IMR-90 (cell line): ENCODE measurements around the gene COMMD8. TPM values are rescaled to one million over a fixed set of nuclear protein-coding genes. Genes with fewer than 3 reads are reported as not detected.

Experiments
- ATAC-seq: fragments of 200-7000 bp; cut with Tn5 transposase; 2 replicates; pipeline ENCODE4 v1.9.1; 2020; ENCODE audit warnings: low read depth, mild to moderate bottlenecking, moderate library complexity
- BruUV-seq: library from RNA; stranded (reverse); fragments of 400-500 nt; replicated peaks from 2 replicates; lab custom pipeline; 2021; lab: Mats Ljungman, UMichigan
- CTCF ChIA-PET: fragments of 300-600 bp; formaldehyde crosslinking; extraction: SDS; loops from one replicate; lab custom pipeline; 2021; ENCODE audit warnings: antibody characterized with exemption; lab: Yijun Ruan, JAX
- POLR2A ChIA-PET: fragments of 300-600 bp; sonication (Branson Sonifier 250); formaldehyde crosslinking; loops from one replicate; lab custom pipeline; 2022; ENCODE audit warnings: antibody characterized with exemption; ENCODE audit not compliant: unreplicated experiment; lab: Charles Lee
- DNase-seq: peaks from one replicate; pipeline ENCODE4 v3.0.0; 2013
- H2AFZ ChIP-seq: replicated peaks from 2 replicates; pipeline ENCODE3; 2013; ENCODE audit warnings: low read length, mild to moderate bottlenecking; ENCODE audit not compliant: poor library complexity
- H2AK5ac ChIP-seq: 2 replicates; pipeline ENCODE4 v1.6.1; 2013; ENCODE audit warnings: low read depth, low read length, inconsistent platforms
- H2AK9ac ChIP-seq: replicated peaks from 2 replicates; pipeline ENCODE3; 2013; ENCODE audit warnings: mild to moderate bottlenecking, low read depth, low read length, moderate library complexity; ENCODE audit not compliant: poor library complexity
- H2BK120ac ChIP-seq: 2 replicates; pipeline ENCODE4 v1.6.1; 2013; ENCODE audit warnings: low read depth, low read length, inconsistent platforms
- H2BK15ac ChIP-seq: 3 replicates; pipeline ENCODE4 v1.6.1; 2013; ENCODE audit warnings: low read depth, low read length, inconsistent platforms
- H2BK20ac ChIP-seq: 2 replicates; pipeline ENCODE4 v1.6.1; 2013; ENCODE audit warnings: low read depth, mild to moderate bottlenecking, inconsistent platforms, low read length, moderate library complexity
- H2BK5ac ChIP-seq: 2 replicates; pipeline ENCODE4 v1.6.1; 2013; ENCODE audit warnings: mild to moderate bottlenecking, low read depth, low read length, inconsistent platforms; ENCODE audit not compliant: poor library complexity, severe bottlenecking
- H3K14ac ChIP-seq: replicated peaks from 2 replicates; pipeline ENCODE4 v1.6.1; 2013; ENCODE audit warnings: low read depth, low read length, inconsistent platforms
- H3K18ac ChIP-seq: 2 replicates; pipeline ENCODE4 v1.6.1; 2013; ENCODE audit warnings: low read depth, low read length, control low read depth
- H3K23ac ChIP-seq: 2 replicates; pipeline ENCODE4 v1.6.1; 2013; ENCODE audit warnings: low read depth, low read length, inconsistent platforms
- H3K27ac ChIP-seq: 2 replicates; pipeline ENCODE4 v1.5.1; 2013; ENCODE audit warnings: mild to moderate bottlenecking, control low read depth, low read length; ENCODE audit not compliant: insufficient read depth
- H3K27me3 ChIP-seq: 2 replicates; pipeline ENCODE4 v1.6.1; 2013; ENCODE audit warnings: low read length; ENCODE audit not compliant: control insufficient read depth, insufficient read depth
- H3K36me3 ChIP-seq: 2 replicates; pipeline ENCODE4 v1.6.1; 2013; ENCODE audit warnings: low read length, mixed read lengths; ENCODE audit not compliant: control insufficient read depth, insufficient read depth
- H3K4ac ChIP-seq: 2 replicates; pipeline ENCODE4 v1.6.1; 2013; ENCODE audit warnings: low read depth, low read length, inconsistent platforms
- H3K4me1 ChIP-seq: 2 replicates; pipeline ENCODE4 v1.6.1; 2013; ENCODE audit warnings: low read length, mixed read lengths; ENCODE audit not compliant: control insufficient read depth, insufficient read depth
- H3K4me2 ChIP-seq: 2 replicates; pipeline ENCODE4 v1.6.1; 2013; ENCODE audit warnings: low read depth, mild to moderate bottlenecking, control low read depth, low read length, moderate library complexity
- H3K4me3 ChIP-seq: 2 replicates; pipeline ENCODE4 v1.5.1; 2013; ENCODE audit warnings: low read depth, mild to moderate bottlenecking, control low read depth, low read length, moderate library complexity; ENCODE audit not compliant: insufficient read depth
- H3K56ac ChIP-seq: 2 replicates; pipeline ENCODE4 v1.6.1; 2013; ENCODE audit warnings: low read length, inconsistent platforms; ENCODE audit not compliant: insufficient read depth; ENCODE audit errors: extremely low read depth
- H3K79me1 ChIP-seq, 2 experiments: 2 replicates each; pipeline ENCODE4 v1.6.1; 2013; ENCODE audit warnings: low read length in 2 of 2, inconsistent platforms in 1 of 2, low read depth in 1 of 2
- H3K9ac ChIP-seq: 2 replicates; pipeline ENCODE4 v1.6.1; 2013; ENCODE audit warnings: low read depth, low read length, control low read depth
- H3K9me1 ChIP-seq: 2 replicates; pipeline ENCODE4 v1.6.1; 2013; ENCODE audit warnings: low read length, inconsistent platforms; ENCODE audit not compliant: insufficient read depth
- H3K9me3 ChIP-seq: 2 replicates; pipeline ENCODE4 v1.6.1; 2013; ENCODE audit warnings: low read length; ENCODE audit not compliant: control insufficient read depth, insufficient read depth
- H4K20me1 ChIP-seq: 2 replicates; pipeline ENCODE4 v1.6.1; 2013; ENCODE audit warnings: low read length, inconsistent platforms; ENCODE audit not compliant: insufficient read depth
- H4K5ac ChIP-seq: 2 replicates; pipeline ENCODE4 v1.6.1; 2013; ENCODE audit warnings: mild to moderate bottlenecking, low read depth, low read length, control low read depth
- H4K8ac ChIP-seq, 2 experiments: 2 replicates each; pipeline ENCODE4 v1.6.1; 2013; ENCODE audit warnings: low read depth in 2 of 2, low read length in 2 of 2, control low read depth in 1 of 2, inconsistent platforms in 1 of 2
- H4K91ac ChIP-seq: 2 replicates; pipeline ENCODE4 v1.6.1; 2013; ENCODE audit warnings: low read depth, low read length, inconsistent platforms; ENCODE audit not compliant: insufficient read depth
- BHLHE40 ChIP-seq: fragments of 150-350 bp; IDR thresholded peaks from 2 replicates; pipeline ENCODE4 v1.6.1; 2016; ENCODE audit warnings: mild to moderate bottlenecking, low read depth, low read length
- CHD1 ChIP-seq: IDR thresholded peaks from 2 replicates; pipeline ENCODE4 v1.6.1; 2012; ENCODE audit warnings: low read depth, low read length, improper control_type of control experiment
- CTCF ChIP-seq: conservative IDR thresholded peaks from 2 replicates; pipeline ENCODE4 v1.5.1; 2012; ENCODE audit warnings: mild to moderate bottlenecking, low read depth, low read length, improper control_type of control experiment
- MAFK ChIP-seq: IDR thresholded peaks from 2 replicates; pipeline ENCODE4 v1.6.1; 2012; ENCODE audit warnings: low read depth, low read length, improper control_type of control experiment
- MAZ ChIP-seq: IDR thresholded peaks from 2 replicates; pipeline ENCODE4 v1.6.1; 2012; ENCODE audit warnings: low read depth, mild to moderate bottlenecking, low read length, improper control_type of control experiment, moderate library complexity, borderline replicate concordance
- MXI1 ChIP-seq: IDR thresholded peaks from 2 replicates; pipeline ENCODE4 v1.6.1; 2012; ENCODE audit warnings: low read depth, mild to moderate bottlenecking, low read length, moderate library complexity, borderline replicate concordance
- NFE2L2 ChIP-seq: fragments of 150-350 bp; IDR thresholded peaks from 2 replicates; pipeline ENCODE4 v1.6.1; 2016; ENCODE audit warnings: low read depth, mild to moderate bottlenecking, low read length
- POLR2A ChIP-seq: IDR thresholded peaks from 2 replicates; pipeline ENCODE4 v1.6.1; 2012; ENCODE audit warnings: mild to moderate bottlenecking, low read depth, low read length
- RAD21 ChIP-seq: IDR thresholded peaks from 2 replicates; pipeline ENCODE4 v1.6.1; 2012; ENCODE audit warnings: low read length, improper control_type of control experiment
- SMC3 ChIP-seq: fragments of 150-350 bp; IDR thresholded peaks from 2 replicates; pipeline ENCODE4 v1.6.1; 2016; ENCODE audit warnings: low read depth, mild to moderate bottlenecking, antibody characterized with exemption, low read length, moderate library complexity
- USF2 ChIP-seq: fragments of 150-350 bp; IDR thresholded peaks from 2 replicates; pipeline ENCODE4 v1.6.1; 2017; ENCODE audit warnings: mild to moderate bottlenecking, antibody characterized with exemption, low read length, low read depth
- WGBS, 2 experiments: methylation state at CpG; one replicate each; pipeline versions ENCODE4 v1.1.5 to v1.1.7; 2013; ENCODE audit warnings: missing lambda C conversion rate in 2 of 2; ENCODE audit not compliant: insufficient read length in 1 of 2; ENCODE audit errors: extremely low coverage in 2 of 2; 5-methylcytosine and 5-hydroxymethylcytosine counted together
- dilution Hi-C: fragments of 300-500 bp; cut with HindIII; formaldehyde crosslinking; loops from one replicate; pipeline ENCODE4 v1.14.3; 2018; ENCODE audit warnings: low sequenced_read_pairs; ENCODE audit not compliant: unreplicated experiment
- in situ Hi-C: fragments of 300-500 bp; cut with MboI; formaldehyde crosslinking; loops from 3 replicates; pipeline ENCODE4 v1.14.3; 2019; ENCODE audit warnings: low sequenced_read_pairs, inconsistent platforms, mixed read lengths
- intact Hi-C: fragments of 100-400 bp; cut with micrococcal nuclease; formaldehyde crosslinking; loops from 2 replicates; pipeline ENCODE4 v1.10.0; 2022
- polyA plus RNA-seq, 3 experiments: library from polyadenylated mRNA; depleted of rRNA; stranded (reverse); fragments of >200 nt; gene quantifications; 2 replicates each; pipeline ENCODE4 v1.2.3, GENCODE V29; 2012; ENCODE audit warnings: low replicate concordance in 1 of 3
- total RNA-seq: library from RNA; depleted of rRNA; stranded (reverse); fragments of >200 nt; gene quantifications from 2 replicates; pipeline ENCODE4 v1.2.3, GENCODE V29; 2012

COMMD8 gene
- total and polyA plus RNA-seq, 2 of the 4 experiments (the other 2 are of a cell fraction), result 12.5 to 12.6 TPM

GRCh38 chr4:47466056-47466785, 2.7 kb upstream of the COMMD8 start:
- no peak for ATAC-seq
- Histone ChIP-seq H3K4me1 (peaks cover 5% of the 10 kb centered on the region; the same call in 1 of the 2 replicates), H2AK5ac (no peak overlapping the region), H2BK120ac (no peak overlapping the region), H3K56ac (no peak overlapping the region), H3K79me1 (peaks cover 15 to 16% of the 10 kb centered on the region in 2 experiments), H2BK20ac (no peak overlapping the region), H4K91ac (no peak overlapping the region), H4K8ac (no peak overlapping the region), H2BK5ac (no peak overlapping the region), H3K23ac (no peak overlapping the region), H2AFZ (no peak overlapping the region), H3K9ac (no peak overlapping the region), H2BK15ac (no peak overlapping the region), H3K4me2 (no peak overlapping the region), H3K27ac (no peak overlapping the region), H3K18ac (no peak overlapping the region), H3K9me3 (no peaks in the 10 kb centered on the region), H2AK9ac (no peak overlapping the region), H3K4me3 (no peak overlapping the region), H3K27me3 (no peaks in the 10 kb centered on the region), H3K14ac (no peak overlapping the region), H4K20me1 (no peaks in the 10 kb centered on the region), H3K36me3 (no peaks in the 10 kb centered on the region), H4K5ac (no peak overlapping the region), H3K9me1 (peaks cover 2% of the 10 kb centered on the region), H3K4ac (no peak overlapping the region)
- no peak for DNase-seq
- intact Hi-C loops (no loop called here), dilution Hi-C loops (no loop called here), in situ Hi-C loops (no loop called here)
- BruUV-seq, result no TSS peak
- no CpG with 5 or more reads among the region's 2 CpGs for WGBS, 2 experiments
- POLR2A ChIA-PET, result interaction anchor here (0.5 kb wide), 1 partner anchor 14 kb away, joined by 3 read pairs; no protein-coding TSS in a partner anchor
- CTCF ChIA-PET, result no interaction called here
- no peak for TF ChIP-seq MAFK
- no peak for TF ChIP-seq BHLHE40
- TF ChIP-seq SMC3, result no peak
- no peak for TF ChIP-seq USF2
- no peak for TF ChIP-seq CHD1
- TF ChIP-seq POLR2A, result no peak
- no peak for TF ChIP-seq NFE2L2
- no peak for TF ChIP-seq RAD21
- TF ChIP-seq CTCF, result no peak
- TF ChIP-seq MXI1, result no peak
- no peak for TF ChIP-seq MAZ
